GM12878 (cell line): ENCODE data around the gene MOGAT3. TPM values are rescaled to one million over a fixed set of nuclear protein-coding genes. Genes with fewer than 3 reads are reported as not detected.
A peak's percentile ranks its signal among the peaks of the same experiment; 100 is the strongest.

Experiments
- ATAC-seq: fragments of 200-7000 bp; cut with Tn5 transposase; 3 replicates; pipeline ENCODE4 v1.9.1; 2020; ENCODE audit warnings: mild to moderate bottlenecking, moderate library complexity
- BruUV-seq: library from RNA; stranded (reverse); fragments of 400-500 nt; replicated peaks from 2 replicates; lab custom pipeline; 2021; lab: Mats Ljungman, UMichigan
- CTCF ChIA-PET: fragments of 300-600 bp; sonication (Branson Sonifier 250); formaldehyde crosslinking; extraction: SDS; loops from one replicate; lab custom pipeline; 2021; ENCODE audit warnings: inconsistent platforms; lab: Yijun Ruan, JAX
- POLR2A ChIA-PET: fragments of 350-600 bp; formaldehyde crosslinking; extraction: SDS; loops from one replicate; lab custom pipeline; 2021; ENCODE audit warnings: inconsistent platforms; lab: Charles Lee
- RAD21 ChIA-PET: fragments of 300-600 bp; sonication (Branson Sonifier 250); formaldehyde crosslinking; loops from one replicate; lab custom pipeline; 2023; ENCODE audit warnings: antibody characterized with exemption; ENCODE audit not compliant: unreplicated experiment; lab: Charles Lee
- SMC1A ChIA-PET: fragments of 300-600 bp; sonication (Branson Sonifier 250); formaldehyde crosslinking; loops from one replicate; lab custom pipeline; 2023; ENCODE audit not compliant: unreplicated experiment, uncharacterized antibody; lab: Charles Lee
- DNase-seq: peaks from one replicate; pipeline ENCODE4 v3.0.0-alpha.2; 2011; ENCODE audit warnings: low read depth, low spot score
- FAIRE-seq: peaks from 3 replicates; lab custom pipeline; 2011; peaks lifted over from hg19 to GRCh38; lab: Jason Lieb, UNC
- H2AFZ ChIP-seq: 2 replicates; pipeline ENCODE4 v1.6.0; 2011; ENCODE audit warnings: low read depth, low read length, control low read depth; ENCODE audit not compliant: control insufficient read depth
- H3K27ac ChIP-seq: 2 replicates; pipeline ENCODE4 v1.5.1; 2011; ENCODE audit warnings: control low read depth; ENCODE audit not compliant: control insufficient read depth, insufficient read depth
- H3K27me3 ChIP-seq, 2 experiments: replicated peaks in 1 of 2; 2 replicates each; pipeline versions ENCODE4 v1.6.0 to v1.6.1; 2011; ENCODE audit warnings: low read length in 1 of 2; ENCODE audit not compliant: control insufficient read depth in 2 of 2, insufficient read depth in 2 of 2
- H3K36me3 ChIP-seq, 2 experiments: 2 replicates each; pipeline ENCODE4 v1.5.1; 2011; ENCODE audit warnings: low read length in 1 of 2; ENCODE audit not compliant: control insufficient read depth in 2 of 2, insufficient read depth in 2 of 2
- H3K4me1 ChIP-seq: 2 replicates; pipeline ENCODE4 v1.6.1; 2011; ENCODE audit warnings: mild to moderate bottlenecking, low read length, moderate library complexity, mixed read lengths; ENCODE audit not compliant: control insufficient read depth, insufficient read depth
- H3K4me2 ChIP-seq: 2 replicates; pipeline ENCODE4 v1.6.0; 2011; ENCODE audit warnings: control low read depth; ENCODE audit not compliant: control insufficient read depth, insufficient read depth
- H3K4me3 ChIP-seq: fragments of 200-600 bp; sonication (generic); 2 replicates; pipeline ENCODE4 v1.5.1; 2016
- H3K79me2 ChIP-seq: 2 replicates; pipeline ENCODE4 v1.6.0; 2011; ENCODE audit warnings: low read length; ENCODE audit not compliant: control insufficient read depth, insufficient read depth
- H3K9ac ChIP-seq: 2 replicates; pipeline ENCODE4 v1.8.0; 2011; ENCODE audit warnings: low read length, control low read depth, mixed read lengths; ENCODE audit not compliant: control insufficient read depth, insufficient read depth
- H3K9me3 ChIP-seq: replicated peaks from 3 replicates; pipeline ENCODE4 v1.5.1; 2011; ENCODE audit warnings: mild to moderate bottlenecking, low read length; ENCODE audit not compliant: control insufficient read depth, insufficient read depth
- H4K20me1 ChIP-seq: 2 replicates; pipeline ENCODE4 v1.6.0; 2011; ENCODE audit not compliant: control insufficient read depth, insufficient read depth
- ASH2L ChIP-seq: fragments of 300-600, 200-600 bp; sonication (generic); IDR thresholded peaks from 2 replicates; pipeline ENCODE4 v1.6.1; 2017; ENCODE audit warnings: low read depth, mild to moderate bottlenecking, borderline replicate concordance
- BCL11A ChIP-seq: IDR thresholded peaks from 2 replicates; pipeline ENCODE4 v1.6.1; 2011; ENCODE audit warnings: low read depth, low read length
- CBX5 ChIP-seq: sonication (generic); IDR thresholded peaks from 2 replicates; pipeline ENCODE4 v1.6.1; 2016; ENCODE audit warnings: low read depth, moderate library complexity, mild to moderate bottlenecking, inconsistent platforms
- CHD4 ChIP-seq: fragments of 200-600 bp; sonication (generic); IDR thresholded peaks from 2 replicates; pipeline ENCODE4 v1.6.1; 2016; ENCODE audit warnings: mild to moderate bottlenecking
- HDAC6 ChIP-seq: fragments of 200-600 bp; sonication (generic); IDR thresholded peaks from one replicate; pipeline ENCODE4 v1.8.0; 2017; ENCODE audit warnings: antibody characterized with exemption; ENCODE audit not compliant: unreplicated experiment
- LARP7 ChIP-seq: fragments of 450-650 bp; IDR thresholded peaks from 2 replicates; pipeline ENCODE4 v1.6.1; 2017; ENCODE audit warnings: mild to moderate bottlenecking
- MXI1 ChIP-seq: fragments of 150-350 bp; IDR thresholded peaks from 2 replicates; pipeline ENCODE4 v1.6.1; 2011; ENCODE audit warnings: low read depth, mild to moderate bottlenecking, inconsistent platforms, low read length, improper control_type of control experiment
- POU2F2 ChIP-seq: IDR thresholded peaks from 3 replicates; pipeline ENCODE4 v1.6.1; 2011; ENCODE audit warnings: low read depth, mild to moderate bottlenecking, low read length, borderline replicate concordance
- RCOR1 ChIP-seq: conservative IDR thresholded peaks from 2 replicates; pipeline ENCODE4 v1.6.1; 2012; ENCODE audit warnings: low read depth, low read length, improper control_type of control experiment
- SMC3 ChIP-seq: IDR thresholded peaks from 2 replicates; pipeline ENCODE4 v1.6.1; 2011; ENCODE audit warnings: low read length, improper control_type of control experiment, borderline replicate concordance
- ZSCAN29 ChIP-seq: fragments of 450-650 bp; IDR thresholded peaks from 2 replicates; pipeline ENCODE4 v1.6.1; 2017; ENCODE audit warnings: mild to moderate bottlenecking, moderate library complexity
- WGBS: methylation state at CpG from one replicate; pipeline ENCODE4 v1.1.6; 2016; ENCODE audit warnings: low lambda C conversion rate; ENCODE audit not compliant: insufficient replicate concordance, insufficient coverage; ENCODE audit errors: missing lambda C conversion rate; 5-methylcytosine and 5-hydroxymethylcytosine counted together
- in situ Hi-C: fragments of 300-500 bp; cut with MboI; formaldehyde crosslinking; loops from 9 replicates; pipeline ENCODE4 v1.14.3; 2018; ENCODE audit warnings: mixed read lengths
- intact Hi-C: fragments of 100-400 bp; cut with micrococcal nuclease; formaldehyde crosslinking; loops from one replicate; pipeline ENCODE4 v1.14.2; 2022; ENCODE audit not compliant: unreplicated experiment
- polyA plus RNA-seq, 11 experiments: library from polyadenylated mRNA; depleted of rRNA in 4 of 11; unstranded in 6 of 11; stranded (reverse) in 5 of 11; fragments of >200 nt; fragmentation: Nextera tagmentation in 4 of 11; fragmentation: Illumina TruSeq in 1 of 11; extraction: Ambion mirVana in 4 of 11; extraction: Trizol in 1 of 11; gene quantifications; 1 replicate in 1 of 11; 2 replicates in 10 of 11; pipeline versions ENCODE4 v1.2.1 to v1.2.3, GENCODE V29; 2011 to 2016; ENCODE audit warnings: inconsistent platforms in 2 of 11, missing spikeins in 2 of 11, low read depth in 1 of 11
- total RNA-seq, 4 experiments: library from RNA; depleted of rRNA in 3 of 4; stranded (reverse); fragments of >200 nt in 3 of 4; fragmentation: Illumina TruSeq in 1 of 4; extraction: Trizol in 1 of 4; gene quantifications; 2 replicates each; pipeline versions ENCODE4 v1.2.1 to v1.2.3, GENCODE V29; 2013 to 2021
- TF ChIP-seq, protein P1 (sequence below): fragments of 450-650 bp; IDR thresholded peaks from 2 replicates; pipeline ENCODE4 v1.6.1; 2018; ENCODE audit warnings: mild to moderate bottlenecking, low read depth, moderate library complexity; ENCODE audit not compliant: partially characterized antibody
- TF ChIP-seq, protein P2 (sequence below): IDR thresholded peaks from 2 replicates; pipeline ENCODE4 v1.6.1; 2012; ENCODE audit warnings: low read depth, low read length, improper control_type of control experiment
- TF ChIP-seq, protein P3 (sequence below): fragments of 450-650 bp; formaldehyde crosslinking; IDR thresholded peaks from 2 replicates; pipeline ENCODE4 v1.5.0; 2022; ENCODE audit warnings: mild to moderate bottlenecking, missing genetic modification characterization
- TF ChIP-seq, protein P4 (sequence below): fragments of 450-650 bp; conservative IDR thresholded peaks from 2 replicates; pipeline ENCODE4 v1.6.1; 2017; ENCODE audit warnings: mild to moderate bottlenecking, moderate library complexity

Gene MOGAT3
- total and polyA plus RNA-seq, 10 of the 15 experiments (the other 5 are each of a cell fraction or from before 2014, with no cell fraction given), result 0.11 TPM; not detected in 9

DNA sequence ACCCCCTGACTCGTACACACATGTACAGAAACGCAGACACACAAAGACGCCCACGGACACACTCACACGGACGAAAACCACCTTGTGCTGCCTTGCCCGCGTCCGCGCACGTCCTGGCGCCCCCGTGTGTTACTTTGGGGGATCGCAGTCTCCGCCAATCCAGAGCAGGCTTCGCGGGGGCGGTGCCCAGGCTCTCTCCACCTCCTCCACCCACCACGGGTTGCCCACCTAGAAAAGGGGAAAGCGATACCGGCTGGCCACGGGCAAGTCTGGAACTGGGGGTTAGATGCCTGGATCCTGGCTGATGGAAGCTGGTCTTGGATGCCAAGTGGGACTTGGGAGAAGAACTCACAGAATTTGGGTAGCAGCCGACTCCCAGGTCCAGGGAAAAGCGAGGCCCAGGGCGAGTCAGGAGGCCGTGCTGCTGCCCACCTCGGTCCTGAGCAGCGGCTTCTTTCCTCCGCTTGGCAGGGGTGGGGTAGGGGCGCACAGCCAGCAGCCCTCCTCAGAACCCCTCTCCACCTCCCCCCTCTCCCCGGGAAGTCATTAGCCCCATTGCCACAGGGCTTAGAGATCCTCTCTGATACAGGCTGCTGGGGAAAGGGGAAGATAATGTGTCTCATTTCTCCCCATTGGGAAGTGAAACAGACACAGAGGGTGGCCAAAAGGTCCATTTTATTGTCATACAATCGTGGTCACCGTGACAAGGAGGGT lies 30.8 kb downstream of the MOGAT3 start:
- Histone ChIP-seq H3K27ac (no peak overlapping the region), H3K4me1 (peaks cover 11% of the 10 kb centered on the region), H4K20me1 (no peaks in the 10 kb centered on the region), H2AFZ (no peak overlapping the region), H3K4me2 (peak overlapping the region; percentile 33; the same call in 1 of the 2 replicates), H3K27me3 (peaks cover 33 to 36% of the 10 kb centered on the region in 2 experiments), H3K9me3 (no peaks in the 10 kb centered on the region; the same call in 2 of the 3 replicates), H3K36me3 (no peaks in the 10 kb centered on the region), H3K9ac (no peak overlapping the region), H3K4me3 (no peak overlapping the region), H3K79me2 (no peaks in the 10 kb centered on the region)
- SMC1A ChIA-PET, result interaction anchor here (1.0 to 2.6 kb wide), 3 partner anchors 12 to 27 kb away, joined by 3 to 10 read pairs (median 3); no protein-coding TSS in a partner anchor
- FAIRE-seq (peak; percentile 97), DNase-seq (no peak), ATAC-seq (peak; percentile 75)
- WGBS, result 3% methylated on average over 33 of the region's 33 CpGs
- POLR2A ChIA-PET, result no interaction called here
- BruUV-seq, result no TSS peak
- in situ Hi-C loops (no loop called here), intact Hi-C loops (loop anchor here (1.0 kb wide), 2 partner anchors 18 to 26 kb away; no protein-coding TSS in a partner anchor)
- RAD21 ChIA-PET, result interaction anchor here (2.7 kb wide), 1 partner anchor 26 kb away, joined by 20 read pairs; no protein-coding TSS in a partner anchor
- CTCF ChIA-PET, result interaction anchor here (0.6 to 6.1 kb wide), 8 partner anchors 13 to 1445 kb away, joined by 3 to 80 read pairs (median 3); partner anchors contain the start of gene TRIM56
- no peak for TF ChIP-seq CHD4
- TF ChIP-seq, protein P1, sequence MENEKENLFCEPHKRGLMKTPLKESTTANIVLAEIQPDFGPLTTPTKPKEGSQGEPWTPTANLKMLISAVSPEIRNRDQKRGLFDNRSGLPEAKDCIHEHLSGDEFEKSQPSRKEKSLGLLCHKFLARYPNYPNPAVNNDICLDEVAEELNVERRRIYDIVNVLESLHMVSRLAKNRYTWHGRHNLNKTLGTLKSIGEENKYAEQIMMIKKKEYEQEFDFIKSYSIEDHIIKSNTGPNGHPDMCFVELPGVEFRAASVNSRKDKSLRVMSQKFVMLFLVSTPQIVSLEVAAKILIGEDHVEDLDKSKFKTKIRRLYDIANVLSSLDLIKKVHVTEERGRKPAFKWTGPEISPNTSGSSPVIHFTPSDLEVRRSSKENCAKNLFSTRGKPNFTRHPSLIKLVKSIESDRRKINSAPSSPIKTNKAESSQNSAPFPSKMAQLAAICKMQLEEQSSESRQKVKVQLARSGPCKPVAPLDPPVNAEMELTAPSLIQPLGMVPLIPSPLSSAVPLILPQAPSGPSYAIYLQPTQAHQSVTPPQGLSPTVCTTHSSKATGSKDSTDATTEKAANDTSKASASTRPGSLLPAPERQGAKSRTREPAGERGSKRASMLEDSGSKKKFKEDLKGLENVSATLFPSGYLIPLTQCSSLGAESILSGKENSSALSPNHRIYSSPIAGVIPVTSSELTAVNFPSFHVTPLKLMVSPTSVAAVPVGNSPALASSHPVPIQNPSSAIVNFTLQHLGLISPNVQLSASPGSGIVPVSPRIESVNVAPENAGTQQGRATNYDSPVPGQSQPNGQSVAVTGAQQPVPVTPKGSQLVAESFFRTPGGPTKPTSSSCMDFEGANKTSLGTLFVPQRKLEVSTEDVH, result no peak
- TF ChIP-seq, protein P2, sequence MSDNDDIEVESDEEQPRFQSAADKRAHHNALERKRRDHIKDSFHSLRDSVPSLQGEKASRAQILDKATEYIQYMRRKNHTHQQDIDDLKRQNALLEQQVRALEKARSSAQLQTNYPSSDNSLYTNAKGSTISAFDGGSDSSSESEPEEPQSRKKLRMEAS, result no peak
- no peak for TF ChIP-seq ZSCAN29
- no peak for TF ChIP-seq BCL11A
- no peak for TF ChIP-seq HDAC6
- TF ChIP-seq RCOR1, result no peak
- 0 out of 2 replicates have a peak, but pooled peaks have one; percentile 17 for TF ChIP-seq MXI1
- TF ChIP-seq, protein P3, sequence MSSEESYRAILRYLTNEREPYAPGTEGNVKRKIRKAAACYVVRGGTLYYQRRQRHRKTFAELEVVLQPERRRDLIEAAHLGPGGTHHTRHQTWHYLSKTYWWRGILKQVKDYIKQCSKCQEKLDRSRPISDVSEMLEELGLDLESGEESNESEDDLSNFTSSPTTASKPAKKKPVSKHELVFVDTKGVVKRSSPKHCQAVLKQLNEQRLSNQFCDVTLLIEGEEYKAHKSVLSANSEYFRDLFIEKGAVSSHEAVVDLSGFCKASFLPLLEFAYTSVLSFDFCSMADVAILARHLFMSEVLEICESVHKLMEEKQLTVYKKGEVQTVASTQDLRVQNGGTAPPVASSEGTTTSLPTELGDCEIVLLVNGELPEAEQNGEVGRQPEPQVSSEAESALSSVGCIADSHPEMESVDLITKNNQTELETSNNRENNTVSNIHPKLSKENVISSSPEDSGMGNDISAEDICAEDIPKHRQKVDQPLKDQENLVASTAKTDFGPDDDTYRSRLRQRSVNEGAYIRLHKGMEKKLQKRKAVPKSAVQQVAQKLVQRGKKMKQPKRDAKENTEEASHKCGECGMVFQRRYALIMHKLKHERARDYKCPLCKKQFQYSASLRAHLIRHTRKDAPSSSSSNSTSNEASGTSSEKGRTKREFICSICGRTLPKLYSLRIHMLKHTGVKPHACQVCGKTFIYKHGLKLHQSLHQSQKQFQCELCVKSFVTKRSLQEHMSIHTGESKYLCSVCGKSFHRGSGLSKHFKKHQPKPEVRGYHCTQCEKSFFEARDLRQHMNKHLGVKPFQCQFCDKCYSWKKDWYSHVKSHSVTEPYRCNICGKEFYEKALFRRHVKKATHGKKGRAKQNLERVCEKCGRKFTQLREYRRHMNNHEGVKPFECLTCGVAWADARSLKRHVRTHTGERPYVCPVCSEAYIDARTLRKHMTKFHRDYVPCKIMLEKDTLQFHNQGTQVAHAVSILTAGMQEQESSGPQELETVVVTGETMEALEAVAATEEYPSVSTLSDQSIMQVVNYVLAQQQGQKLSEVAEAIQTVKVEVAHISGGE (CRISPR knock-in tag), result no peak
- peak; percentile 71 for TF ChIP-seq SMC3
- TF ChIP-seq ASH2L, result no peak
- TF ChIP-seq POU2F2, result no peak
- TF ChIP-seq LARP7, result no peak
- TF ChIP-seq, protein P4, sequence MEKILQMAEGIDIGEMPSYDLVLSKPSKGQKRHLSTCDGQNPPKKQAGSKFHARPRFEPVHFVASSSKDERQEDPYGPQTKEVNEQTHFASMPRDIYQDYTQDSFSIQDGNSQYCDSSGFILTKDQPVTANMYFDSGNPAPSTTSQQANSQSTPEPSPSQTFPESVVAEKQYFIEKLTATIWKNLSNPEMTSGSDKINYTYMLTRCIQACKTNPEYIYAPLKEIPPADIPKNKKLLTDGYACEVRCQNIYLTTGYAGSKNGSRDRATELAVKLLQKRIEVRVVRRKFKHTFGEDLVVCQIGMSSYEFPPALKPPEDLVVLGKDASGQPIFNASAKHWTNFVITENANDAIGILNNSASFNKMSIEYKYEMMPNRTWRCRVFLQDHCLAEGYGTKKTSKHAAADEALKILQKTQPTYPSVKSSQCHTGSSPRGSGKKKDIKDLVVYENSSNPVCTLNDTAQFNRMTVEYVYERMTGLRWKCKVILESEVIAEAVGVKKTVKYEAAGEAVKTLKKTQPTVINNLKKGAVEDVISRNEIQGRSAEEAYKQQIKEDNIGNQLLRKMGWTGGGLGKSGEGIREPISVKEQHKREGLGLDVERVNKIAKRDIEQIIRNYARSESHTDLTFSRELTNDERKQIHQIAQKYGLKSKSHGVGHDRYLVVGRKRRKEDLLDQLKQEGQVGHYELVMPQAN, result no peak
- TF ChIP-seq CBX5, result no peak
